Body of pancreas (tissue), 4 donors: Measurements from ENCODE around the gene NOL3.

ENCODE experiments used
- POLR2A ChIP-seq, 3 donors: fragments of 450-650 bp; IDR thresholded peaks; one replicate each; pipeline ENCODE4 v1.6.1; 2016; ENCODE audit warnings: antibody characterized with exemption in 3 of 3, mild to moderate bottlenecking in 2 of 3
- TF ChIP-seq, protein P1 (sequence below), 7 experiments: fragments of 450-650 bp in 4 of 7; fragments of 200-600 bp in 3 of 7; sonication (generic) in 3 of 7; IDR thresholded peaks; one replicate each; pipeline ENCODE4 v1.5.1; 2016 to 2019; ENCODE audit warnings: antibody characterized with exemption in 7 of 7

DNA sequence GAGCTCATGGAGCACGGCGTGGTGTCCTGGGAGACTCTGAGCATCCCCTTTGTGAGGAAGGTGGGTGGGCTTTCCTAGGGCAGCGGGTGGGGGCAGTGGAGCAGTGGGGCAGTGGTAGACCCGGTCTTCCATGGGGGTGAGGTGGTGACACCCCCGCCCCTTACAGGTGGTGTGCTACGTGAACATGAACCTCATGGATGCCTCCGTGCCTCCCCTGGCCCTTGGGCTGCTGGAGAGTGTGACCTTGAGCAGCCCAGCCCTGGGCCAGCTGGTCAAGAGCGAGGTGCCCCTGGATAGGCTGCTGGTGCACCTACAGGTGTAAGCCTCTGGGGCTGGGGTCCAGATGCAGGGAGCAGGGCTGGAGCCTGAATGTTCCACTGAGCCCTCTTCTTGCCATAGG lies 30.2 kb downstream of the NOL3 start:
- TF ChIP-seq, protein P1, sequence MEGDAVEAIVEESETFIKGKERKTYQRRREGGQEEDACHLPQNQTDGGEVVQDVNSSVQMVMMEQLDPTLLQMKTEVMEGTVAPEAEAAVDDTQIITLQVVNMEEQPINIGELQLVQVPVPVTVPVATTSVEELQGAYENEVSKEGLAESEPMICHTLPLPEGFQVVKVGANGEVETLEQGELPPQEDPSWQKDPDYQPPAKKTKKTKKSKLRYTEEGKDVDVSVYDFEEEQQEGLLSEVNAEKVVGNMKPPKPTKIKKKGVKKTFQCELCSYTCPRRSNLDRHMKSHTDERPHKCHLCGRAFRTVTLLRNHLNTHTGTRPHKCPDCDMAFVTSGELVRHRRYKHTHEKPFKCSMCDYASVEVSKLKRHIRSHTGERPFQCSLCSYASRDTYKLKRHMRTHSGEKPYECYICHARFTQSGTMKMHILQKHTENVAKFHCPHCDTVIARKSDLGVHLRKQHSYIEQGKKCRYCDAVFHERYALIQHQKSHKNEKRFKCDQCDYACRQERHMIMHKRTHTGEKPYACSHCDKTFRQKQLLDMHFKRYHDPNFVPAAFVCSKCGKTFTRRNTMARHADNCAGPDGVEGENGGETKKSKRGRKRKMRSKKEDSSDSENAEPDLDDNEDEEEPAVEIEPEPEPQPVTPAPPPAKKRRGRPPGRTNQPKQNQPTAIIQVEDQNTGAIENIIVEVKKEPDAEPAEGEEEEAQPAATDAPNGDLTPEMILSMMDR (IDR thresholded peaks at IDR 0.05): no peak
- no peak for TF ChIP-seq POLR2A (IDR thresholded peaks at IDR 0.05)
